Panc1 (cell line): Measurements from ENCODE around the gene TCP10L.

Source experiments
- POLR2AphosphoS5 ChIP-seq: IDR thresholded peaks from 2 replicates; pipeline ENCODE4 v1.6.1; 2012; ENCODE audit warnings: mild to moderate bottlenecking, low read depth, low read length, moderate library complexity
- REST ChIP-seq, 2 experiments: IDR thresholded peaks; 2 replicates each; pipeline ENCODE4 v1.6.1; 2011 to 2012; ENCODE audit warnings: low read depth in 2 of 2, control low read depth in 1 of 2, low read length in 1 of 2, mild to moderate bottlenecking in 1 of 2, moderate library complexity in 1 of 2; ENCODE audit not compliant: insufficient read depth in 1 of 2
- SIN3A ChIP-seq: IDR thresholded peaks from 2 replicates; pipeline ENCODE4 v1.6.1; 2012; ENCODE audit warnings: low read depth, mild to moderate bottlenecking, low read length, moderate library complexity, borderline replicate concordance; ENCODE audit not compliant: insufficient read depth
- TCF7L2 ChIP-seq: IDR thresholded peaks from 2 replicates; pipeline ENCODE4 v1.6.1; 2011; ENCODE audit warnings: mild to moderate bottlenecking, low read depth, low read length, inconsistent platforms
- TF ChIP-seq, protein P1 (sequence below): fragments of 450-650 bp; IDR thresholded peaks from 2 replicates; pipeline ENCODE4 v1.5.1; 2017; ENCODE audit warnings: mild to moderate bottlenecking

GRCh38 chr21:32626621-32627196, 41.4 kb upstream of the TCP10L start:
- no peak for TF ChIP-seq POLR2AphosphoS5
- TF ChIP-seq, protein P1, sequence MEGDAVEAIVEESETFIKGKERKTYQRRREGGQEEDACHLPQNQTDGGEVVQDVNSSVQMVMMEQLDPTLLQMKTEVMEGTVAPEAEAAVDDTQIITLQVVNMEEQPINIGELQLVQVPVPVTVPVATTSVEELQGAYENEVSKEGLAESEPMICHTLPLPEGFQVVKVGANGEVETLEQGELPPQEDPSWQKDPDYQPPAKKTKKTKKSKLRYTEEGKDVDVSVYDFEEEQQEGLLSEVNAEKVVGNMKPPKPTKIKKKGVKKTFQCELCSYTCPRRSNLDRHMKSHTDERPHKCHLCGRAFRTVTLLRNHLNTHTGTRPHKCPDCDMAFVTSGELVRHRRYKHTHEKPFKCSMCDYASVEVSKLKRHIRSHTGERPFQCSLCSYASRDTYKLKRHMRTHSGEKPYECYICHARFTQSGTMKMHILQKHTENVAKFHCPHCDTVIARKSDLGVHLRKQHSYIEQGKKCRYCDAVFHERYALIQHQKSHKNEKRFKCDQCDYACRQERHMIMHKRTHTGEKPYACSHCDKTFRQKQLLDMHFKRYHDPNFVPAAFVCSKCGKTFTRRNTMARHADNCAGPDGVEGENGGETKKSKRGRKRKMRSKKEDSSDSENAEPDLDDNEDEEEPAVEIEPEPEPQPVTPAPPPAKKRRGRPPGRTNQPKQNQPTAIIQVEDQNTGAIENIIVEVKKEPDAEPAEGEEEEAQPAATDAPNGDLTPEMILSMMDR = no peak
- TF ChIP-seq SIN3A = no peak
- no peak for TF ChIP-seq REST (IDR thresholded peaks at IDR 0.05; ENCODE audit: insufficient read depth in 1 of 2, low read depth in 2 of 2, low read length in 1 of 2)
- no peak for TF ChIP-seq TCF7L2
